A673 (cell line): ENCODE measurements around the gene PITX3. TPM values are rescaled to one million over a fixed set of nuclear protein-coding genes. Genes with fewer than 3 reads are reported as not detected.

Source experiments
- BruUV-seq: library from RNA; stranded (reverse); fragments of 400-500 nt; replicated peaks from 2 replicates; lab custom pipeline; 2021; lab: Mats Ljungman, UMichigan
- CTCF ChIA-PET: fragments of 300-600 bp; sonication (Branson Sonifier 250); formaldehyde crosslinking; loops from one replicate; lab custom pipeline; 2022; ENCODE audit warnings: antibody characterized with exemption; lab: Charles Lee
- POLR2A ChIA-PET: fragments of 300-600 bp; sonication (Branson Sonifier 250); formaldehyde crosslinking; loops from one replicate; lab custom pipeline; 2022; ENCODE audit warnings: antibody characterized with exemption; ENCODE audit not compliant: low non-redundant PET; lab: Charles Lee
- DNase-seq: peaks from one replicate; pipeline ENCODE4 v3.0.0-alpha.2; 2015; ENCODE audit warnings: low spot score
- H3K27ac ChIP-seq: fragments of 200-600 bp; sonication (generic); 2 replicates; pipeline ENCODE4 v1.5.1; 2016; ENCODE audit warnings: mixed run types, low read depth, mild to moderate bottlenecking, mixed read lengths, antibody characterized with exemption, low read length; ENCODE audit not compliant: poor library complexity, severe bottlenecking
- H3K27me3 ChIP-seq: fragments of 200-600 bp; sonication (generic); replicated peaks from 2 replicates; pipeline ENCODE4 v1.6.1; 2017; ENCODE audit warnings: mixed run types, low read depth, mild to moderate bottlenecking, mixed read lengths, antibody characterized with exemption, low read length; ENCODE audit not compliant: insufficient read depth, poor library complexity
- H3K36me3 ChIP-seq: fragments of 200-600 bp; sonication (generic); 2 replicates; pipeline ENCODE4 v1.6.1; 2016; ENCODE audit warnings: mixed run types, mild to moderate bottlenecking, mixed read lengths, antibody characterized with exemption, low read length; ENCODE audit not compliant: insufficient read depth, poor library complexity, severe bottlenecking
- H3K4me1 ChIP-seq: fragments of 200-600 bp; sonication (generic); 2 replicates; pipeline ENCODE4 v1.6.1; 2017; ENCODE audit warnings: mixed run types, mild to moderate bottlenecking, mixed read lengths, antibody characterized with exemption, low read length; ENCODE audit not compliant: insufficient read depth, poor library complexity, severe bottlenecking
- H3K4me3 ChIP-seq: fragments of 200-600 bp; sonication (generic); 2 replicates; pipeline ENCODE4 v1.5.1; 2016; ENCODE audit warnings: low read depth, mixed run types, mild to moderate bottlenecking, mixed read lengths, low read length; ENCODE audit not compliant: poor library complexity, severe bottlenecking
- H3K9me3 ChIP-seq: fragments of 200-600 bp; sonication (generic); 2 replicates; pipeline ENCODE4 v1.6.1; 2016; ENCODE audit warnings: mixed run types, low read depth, mild to moderate bottlenecking, mixed read lengths, antibody characterized with exemption, low read length; ENCODE audit not compliant: poor library complexity, severe bottlenecking
- CTCF ChIP-seq: fragments of 300-800, 200-600 bp; sonication (generic); conservative IDR thresholded peaks from 2 replicates; pipeline ENCODE4 v1.5.1; 2017; ENCODE audit warnings: low read depth, mild to moderate bottlenecking, antibody characterized with exemption, low read length, moderate library complexity, mixed read lengths
- EZH2 ChIP-seq: fragments of 200-600 bp; sonication (generic); IDR thresholded peaks from 2 replicates; pipeline ENCODE4 v1.6.1; 2017; ENCODE audit warnings: borderline replicate concordance, low read depth, mild to moderate bottlenecking, mixed read lengths, antibody characterized with exemption, low read length; ENCODE audit not compliant: poor library complexity, severe bottlenecking
- intact Hi-C: fragments of 100-400 bp; cut with micrococcal nuclease; formaldehyde crosslinking; loops from one replicate; pipeline ENCODE4 v1.10.0; 2022; ENCODE audit not compliant: unreplicated experiment
- total RNA-seq: library from RNA; stranded (reverse); gene quantifications from 2 replicates; pipeline ENCODE4 v1.2.3, GENCODE V29; 2021

Gene PITX3
- total RNA-seq, 1 experiment from 2014 or later: not detected

DNA sequence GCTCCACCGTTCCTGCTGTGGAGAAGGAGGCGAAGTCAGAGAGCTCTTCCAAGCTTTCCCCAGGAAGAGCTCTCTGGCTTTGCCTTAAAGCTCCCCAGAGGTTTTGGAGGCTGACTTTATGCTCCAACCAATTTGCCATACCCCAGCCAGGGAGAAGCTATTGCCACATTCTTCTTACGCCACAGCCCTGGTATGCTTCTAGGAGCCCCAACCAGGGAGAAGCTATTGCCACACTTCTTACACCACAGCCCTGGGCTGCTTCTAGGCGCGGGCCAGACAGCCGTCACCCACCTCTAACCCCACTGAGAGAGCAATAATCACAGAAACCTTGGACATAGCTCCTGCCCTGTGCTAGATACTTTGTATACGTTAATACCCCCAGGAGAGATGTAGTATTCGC is 14.3 kb downstream of the PITX3 start:
- peak; percentile 39 for DNase-seq
- no peak overlapping the region for H3K4me3 ChIP-seq
- no peak overlapping the region for H3K27ac ChIP-seq
- intact Hi-C loops: loop anchor here (2.0 kb wide), 1 partner anchor 58 kb away; no protein-coding TSS in a partner anchor
- no TSS peak for BruUV-seq
- CTCF ChIA-PET: interaction anchor here (0.5 to 2.2 kb wide), 5 partner anchors 57 to 386 kb away, joined by 3 to 11 read pairs (median 3); no protein-coding TSS in a partner anchor
- TF ChIP-seq CTCF (no peak), EZH2 (no peak)
- H3K27me3 ChIP-seq: peaks cover 13% of the 10 kb centered on the region
- POLR2A ChIA-PET: interaction anchor here (0.6 kb wide), 1 partner anchor 77 kb away, joined by 14 read pairs; no protein-coding TSS in a partner anchor
- H3K4me1 ChIP-seq: peaks cover 20% of the 10 kb centered on the region
- H3K36me3 ChIP-seq: no peaks in the 10 kb centered on the region
- H3K9me3 ChIP-seq: no peaks in the 10 kb centered on the region

GRCh38 chr10:102226542-102226870 is 14.8 kb downstream of the PITX3 start:
- Histone ChIP-seq H3K27me3 (peaks cover 13% of the 10 kb centered on the region), H3K27ac (no peak overlapping the region), H3K36me3 (no peaks in the 10 kb centered on the region), H3K4me1 (peaks cover 20% of the 10 kb centered on the region), H3K4me3 (no peak overlapping the region), H3K9me3 (no peaks in the 10 kb centered on the region)
- DNase-seq: no peak
- TF ChIP-seq CTCF (no peak), EZH2 (no peak)
- intact Hi-C loops: loop anchor here (2.0 kb wide), 1 partner anchor 58 kb away; no protein-coding TSS in a partner anchor
- CTCF ChIA-PET: interaction anchor here (0.5 to 2.2 kb wide), 5 partner anchors 57 to 1688 kb away, joined by 3 to 11 read pairs (median 4); no protein-coding TSS in a partner anchor
- POLR2A ChIA-PET: no interaction called here
- no TSS peak for BruUV-seq

DNA sequence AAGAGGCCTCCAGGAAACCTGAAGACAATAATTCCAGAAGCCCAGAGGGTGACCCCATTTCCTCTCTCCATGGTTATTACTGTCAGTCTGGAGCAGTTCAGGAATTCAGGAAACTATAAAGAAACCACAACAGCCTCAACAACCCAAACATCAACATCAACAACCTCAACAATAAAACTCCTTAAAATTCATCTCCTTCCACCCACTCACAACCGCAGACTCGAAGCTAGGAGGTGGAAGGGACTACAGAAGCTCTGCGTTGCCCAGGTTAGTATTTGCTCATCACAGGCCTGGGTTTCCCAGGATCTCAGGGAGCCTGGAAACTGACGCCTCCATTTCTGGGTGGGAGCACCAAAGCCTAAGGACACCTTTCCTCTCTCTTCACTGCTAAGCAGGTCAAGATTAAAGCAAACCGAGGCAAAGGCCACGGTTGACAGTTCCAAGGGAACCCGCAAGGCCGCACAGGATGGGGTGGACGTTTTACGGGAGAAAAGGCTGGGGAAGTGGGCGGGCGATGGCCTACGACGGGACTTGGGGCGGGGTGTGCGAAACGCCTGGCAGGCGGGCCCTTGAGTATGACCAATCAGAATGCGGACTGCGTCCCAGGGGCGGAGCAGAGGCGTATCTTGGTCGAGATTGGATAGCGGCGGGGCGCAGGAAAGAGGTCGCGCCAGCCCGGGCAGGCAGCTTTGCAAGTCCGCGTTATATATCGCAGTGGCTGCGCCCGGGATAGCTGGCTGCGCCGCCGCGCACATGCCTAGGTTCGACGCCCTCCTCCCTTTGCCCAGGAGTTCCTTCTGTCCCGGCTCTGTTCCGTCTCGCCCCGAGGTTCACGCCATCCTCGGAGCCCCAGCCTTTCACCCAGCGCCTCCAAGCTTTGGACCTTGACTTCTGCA is 15.4 kb downstream of the PITX3 start, which contains the start of gene ELOVL3:
TSS of gene ELOVL3 (plus strand) at position 654 of the 896 bp plus-strand sequence. CDS start 250 bp downstream, outside the sequence.
- H3K9me3 ChIP-seq: no peaks in the 10 kb centered on the region
- intact Hi-C loops: loop anchor here (2.0 kb wide), 1 partner anchor 57 kb away; no protein-coding TSS in a partner anchor
- TF ChIP-seq CTCF: no peak
- no peak for TF ChIP-seq EZH2
- peaks cover 15% of the 10 kb centered on the region for H3K4me1 ChIP-seq
- DNase-seq: peak; percentile 96
- POLR2A ChIA-PET: no interaction called here
- CTCF ChIA-PET: interaction anchor here (0.5 to 2.2 kb wide), 5 partner anchors 56 to 1688 kb away, joined by 3 to 11 read pairs (median 4); no protein-coding TSS in a partner anchor
- peak within 1 kb of the TSS; percentile 51 for H3K27ac ChIP-seq
- no TSS peak for BruUV-seq
- peaks cover 10% of the 10 kb centered on the region for H3K27me3 ChIP-seq
- no peaks in the 10 kb centered on the region for H3K36me3 ChIP-seq
- peak within 1 kb of the TSS; percentile 5 for H3K4me3 ChIP-seq
